Smooth muscle cell (in vitro differentiated cells): ENCODE measurements around the gene OSBPL5. TPM values are rescaled to one million over a fixed set of nuclear protein-coding genes. Genes with fewer than 3 reads are reported as not detected.

Experiments used
- DNase-seq: peaks from one replicate; lab custom pipeline; 2025; ENCODE audit not compliant: unreplicated experiment; lab: John Stamatoyannopoulos, UW
- H2AFZ ChIP-seq: fragments of 200-600 bp; sonication (generic); 2 replicates; pipeline ENCODE4 v1.6.0; 2016; ENCODE audit warnings: antibody characterized with exemption, low read depth, mild to moderate bottlenecking
- H3F3A ChIP-seq: fragments of 200-600 bp; sonication (generic); 2 replicates; pipeline ENCODE4 v1.6.0; 2017; ENCODE audit warnings: antibody characterized with exemption, low read depth
- H3K27ac ChIP-seq: fragments of 200-600 bp; sonication (generic); 2 replicates; pipeline ENCODE4 v1.5.1; 2016; ENCODE audit warnings: low read depth, mild to moderate bottlenecking
- H3K27me3 ChIP-seq: fragments of 200-600 bp; sonication (generic); 2 replicates; pipeline ENCODE4 v1.6.1; 2016; ENCODE audit warnings: low read depth, mild to moderate bottlenecking
- H3K36me3 ChIP-seq: fragments of 200-600 bp; sonication (generic); 2 replicates; pipeline ENCODE4 v1.5.1; 2016; ENCODE audit warnings: low read depth
- H3K4me1 ChIP-seq: fragments of 200-600 bp; sonication (generic); 2 replicates; pipeline ENCODE4 v1.5.1; 2016; ENCODE audit warnings: low read depth
- H3K4me2 ChIP-seq: fragments of 200-600 bp; sonication (generic); 2 replicates; pipeline ENCODE4 v1.6.0; 2016; ENCODE audit warnings: mild to moderate bottlenecking
- H3K4me3 ChIP-seq: fragments of 200-600 bp; sonication (generic); 2 replicates; pipeline ENCODE4 v1.5.1; 2016; ENCODE audit warnings: mild to moderate bottlenecking
- H3K79me2 ChIP-seq: fragments of 200-600 bp; sonication (generic); 2 replicates; pipeline ENCODE4 v1.6.0; 2016; ENCODE audit warnings: low read depth, mild to moderate bottlenecking
- H3K9ac ChIP-seq: fragments of 200-600 bp; sonication (generic); 2 replicates; pipeline ENCODE4 v1.6.0; 2016; ENCODE audit warnings: low read depth
- H3K9me3 ChIP-seq: fragments of 200-600 bp; sonication (generic); replicated peaks from 2 replicates; pipeline ENCODE4 v1.5.1; 2016; ENCODE audit warnings: low read depth
- H4K20me1 ChIP-seq: fragments of 200-600 bp; sonication (generic); 2 replicates; pipeline ENCODE4 v1.6.0; 2016; ENCODE audit warnings: low read depth
- CTCF ChIP-seq: fragments of 200-600 bp; sonication (generic); IDR thresholded peaks from 2 replicates; pipeline ENCODE4 v1.5.1; 2017; ENCODE audit warnings: borderline replicate concordance, mild to moderate bottlenecking, antibody characterized with exemption; ENCODE audit not compliant: insufficient read depth, poor library complexity, severe bottlenecking
- WGBS: methylation state at CpG from one replicate; pipeline ENCODE4 v1.1.7; 2016; ENCODE audit warnings: low lambda C conversion rate; 5-methylcytosine and 5-hydroxymethylcytosine counted together
- polyA plus RNA-seq: library from polyadenylated mRNA; unstranded; fragments of >200 nt; fragmentation: Nextera tagmentation; extraction: Ambion mirVana; gene quantifications from 2 replicates; pipeline ENCODE4 v1.2.1, GENCODE V29; 2016
- total RNA-seq: library from RNA; depleted of rRNA; stranded (reverse); fragments of >200 nt; gene quantifications from 2 replicates; pipeline ENCODE4 v1.2.3, GENCODE V29; 2014

The OSBPL5 gene
- total and polyA plus RNA-seq, 2 experiments from 2014 or later, result 27.3 to 43.4 TPM

DNA sequence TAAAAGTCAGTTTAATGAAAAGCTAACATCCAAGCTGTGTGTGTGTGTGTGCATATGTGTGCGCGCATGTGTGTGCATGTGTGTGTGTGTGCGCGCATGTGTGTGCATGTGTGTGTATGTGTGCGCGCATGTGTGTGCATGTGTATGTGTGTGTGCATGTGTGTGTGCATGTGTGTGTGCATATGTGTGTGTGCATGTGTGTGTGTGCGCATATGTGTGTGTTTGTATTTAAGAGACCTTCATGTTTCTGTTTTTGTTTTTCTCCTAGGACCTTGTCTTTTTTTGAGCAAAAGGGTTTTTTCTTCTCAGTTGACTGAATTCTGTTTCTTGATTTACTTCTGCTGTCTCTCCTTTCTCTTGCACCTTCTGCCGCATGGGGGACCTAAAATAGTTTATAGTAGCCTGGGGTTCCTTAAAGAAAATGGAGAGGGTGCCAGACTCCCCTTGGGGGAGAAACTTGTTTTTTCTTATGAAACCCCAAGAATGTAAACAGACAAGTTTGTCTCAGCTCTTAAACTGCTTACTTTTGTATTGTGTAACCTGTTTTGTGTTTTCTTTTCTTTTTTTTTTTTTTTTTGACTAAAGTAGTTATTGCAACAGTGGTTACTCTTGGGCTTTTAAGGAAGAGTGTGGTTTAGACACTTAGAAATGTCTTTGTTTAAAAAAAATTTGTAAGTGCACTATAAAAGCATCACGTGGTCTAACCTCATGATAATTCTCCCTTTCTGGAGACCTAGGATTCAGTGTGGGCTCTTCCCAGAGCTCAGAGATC, 53.0 kb downstream of the OSBPL5 start:
- H3K9me3 ChIP-seq, result peaks cover 10% of the 10 kb centered on the region
- no peak overlapping the region for H3K9ac ChIP-seq
- H3K79me2 ChIP-seq, result no peaks in the 10 kb centered on the region
- 88% methylated on average over 9 of the region's 9 CpGs for WGBS
- no peaks in the 10 kb centered on the region for H3K27me3 ChIP-seq
- no peak overlapping the region for H3K4me3 ChIP-seq
- no peak overlapping the region for H3K4me2 ChIP-seq
- no peak for DNase-seq
- H3K4me1 ChIP-seq, result no peaks in the 10 kb centered on the region
- H2AFZ ChIP-seq, result no peak overlapping the region
- TF ChIP-seq CTCF, result no peak
- no peaks in the 10 kb centered on the region for H3F3A ChIP-seq
- H4K20me1 ChIP-seq, result no peaks in the 10 kb centered on the region
- H3K36me3 ChIP-seq, result peaks cover 27% of the 10 kb centered on the region
- H3K27ac ChIP-seq, result no peak overlapping the region

DNA sequence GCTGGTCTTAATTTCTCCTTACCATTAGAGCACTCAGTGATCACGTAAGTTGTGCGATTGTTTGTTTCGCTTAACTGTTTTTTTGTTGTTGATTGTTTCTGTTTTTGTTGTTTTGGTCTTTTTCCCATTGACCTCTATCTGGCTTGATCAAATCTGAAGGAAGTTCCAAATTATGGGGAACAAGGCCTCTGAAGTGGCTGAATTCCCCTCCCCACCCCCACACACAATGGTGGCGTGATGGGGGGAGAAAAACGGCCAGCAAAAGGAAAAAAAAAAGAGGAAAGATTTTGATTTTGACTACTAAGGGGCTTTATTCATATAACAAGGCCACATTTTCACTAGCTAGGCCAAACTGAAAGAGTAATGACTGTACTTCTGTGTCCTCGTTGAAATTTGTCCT, 53.6 kb downstream of the OSBPL5 start:
- no peak for TF ChIP-seq CTCF
- WGBS, result 94% methylated on average over 6 of the region's 6 CpGs
- H3K36me3 ChIP-seq, result peaks cover 21% of the 10 kb centered on the region
- no peak overlapping the region for H2AFZ ChIP-seq
- no peaks in the 10 kb centered on the region for H4K20me1 ChIP-seq
- no peak overlapping the region for H3K9ac ChIP-seq
- no peak overlapping the region for H3K4me3 ChIP-seq
- no peaks in the 10 kb centered on the region for H3K4me1 ChIP-seq
- peaks cover 10% of the 10 kb centered on the region for H3K9me3 ChIP-seq
- H3K79me2 ChIP-seq, result no peaks in the 10 kb centered on the region
- no peak overlapping the region for H3K27ac ChIP-seq
- no peaks in the 10 kb centered on the region for H3K27me3 ChIP-seq
- H3F3A ChIP-seq, result no peaks in the 10 kb centered on the region
- H3K4me2 ChIP-seq, result no peak overlapping the region
- DNase-seq, result no peak

DNA sequence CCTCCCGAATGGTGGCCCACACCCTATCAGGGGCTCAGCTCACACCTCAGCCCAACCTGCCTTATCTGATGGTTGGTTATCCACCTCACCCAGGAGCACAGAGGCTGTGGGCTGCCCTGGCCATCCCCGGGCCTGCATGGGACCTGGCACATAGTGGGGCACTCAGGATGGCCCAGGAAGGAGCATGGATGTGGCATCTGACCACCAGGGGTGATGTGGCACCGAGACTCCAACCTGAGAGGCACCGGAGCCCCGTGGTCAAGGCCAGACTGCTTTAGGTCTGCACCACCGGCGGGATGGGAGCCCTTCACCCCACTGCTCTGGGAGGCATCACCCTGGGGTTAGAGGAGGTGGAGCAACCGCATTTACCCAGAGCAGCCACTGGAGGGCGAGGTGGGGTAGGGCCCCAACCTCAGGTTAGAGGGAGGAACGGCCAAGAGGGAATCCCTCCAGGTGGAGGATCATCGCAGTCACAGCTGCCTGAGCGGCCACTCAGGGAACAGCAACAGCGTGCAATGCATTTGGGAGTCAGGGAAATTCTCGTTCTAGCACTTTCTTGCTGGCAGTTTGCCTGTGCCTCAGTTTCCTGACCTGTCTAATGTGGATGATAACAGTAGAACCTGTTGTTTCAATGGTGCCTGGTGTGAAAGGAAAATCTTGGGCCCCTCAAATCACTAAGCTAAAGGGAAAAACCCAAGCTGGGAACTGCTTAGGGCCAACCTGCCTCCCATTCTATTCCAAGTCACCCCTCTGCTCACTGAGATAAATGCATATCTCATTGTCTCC, 55.0 kb downstream of the OSBPL5 start:
- H3K9me3 ChIP-seq, result peaks cover 1% of the 10 kb centered on the region
- no peak overlapping the region for H3K4me3 ChIP-seq
- no peaks in the 10 kb centered on the region for H4K20me1 ChIP-seq
- peaks cover 7% of the 10 kb centered on the region for H3K36me3 ChIP-seq
- H2AFZ ChIP-seq, result no peak overlapping the region
- WGBS, result 81% methylated on average over 14 of the region's 14 CpGs
- no peak for DNase-seq
- no peaks in the 10 kb centered on the region for H3K27me3 ChIP-seq
- no peaks in the 10 kb centered on the region for H3K79me2 ChIP-seq
- peak; percentile 52 for TF ChIP-seq CTCF
- H3F3A ChIP-seq, result no peaks in the 10 kb centered on the region
- no peak overlapping the region for H3K4me2 ChIP-seq
- no peak overlapping the region for H3K27ac ChIP-seq
- H3K4me1 ChIP-seq, result no peaks in the 10 kb centered on the region
- no peak overlapping the region for H3K9ac ChIP-seq
